HCT116 (cell line): ENCODE data around the gene KRTAP16-1. TPM values are rescaled to one million over a fixed set of nuclear protein-coding genes. Genes with fewer than 3 reads are reported as not detected.

Experiments used
- ATAC-seq: fragments of 200-7000 bp; cut with Tn5 transposase; 2 replicates; pipeline ENCODE4 v1.9.1; 2020; ENCODE audit warnings: mild to moderate bottlenecking, moderate library complexity
- BruUV-seq: library from RNA; stranded (reverse); fragments of 400-500 nt; replicated peaks from 2 replicates; lab custom pipeline; 2021; lab: Mats Ljungman, UMichigan
- CTCF ChIA-PET: fragments of 300-600 bp; sonication (Branson Sonifier 250); formaldehyde crosslinking; loops from one replicate; lab custom pipeline; 2021; ENCODE audit warnings: antibody characterized with exemption; lab: Charles Lee
- POLR2A ChIA-PET: fragments of 300-600, 350-600 bp; sonication (Branson Sonifier 250); formaldehyde crosslinking; loops from one replicate; lab custom pipeline; 2021; ENCODE audit warnings: antibody characterized with exemption; lab: Charles Lee
- RAD21 ChIA-PET, 2 experiments: fragments of 300-600 bp; sonication (Branson Sonifier 250); formaldehyde crosslinking; loops; one replicate each; lab custom pipeline; 2023; ENCODE audit warnings: low total read pairs in 2 of 2; ENCODE audit not compliant: uncharacterized antibody in 2 of 2, unreplicated experiment in 2 of 2, low non-redundant PET in 1 of 2; lab: Charles Lee
- DNase-seq: peaks from one replicate; pipeline ENCODE4 v3.0.0-alpha.2; 2010; ENCODE audit warnings: low read depth, low spot score
- H2AFZ ChIP-seq: fragments of 200-600 bp; shearing (Covaris generic), sonication (generic); 2 replicates; pipeline ENCODE4 v1.6.1; 2017; ENCODE audit warnings: low read depth, mixed run types, mixed read lengths, antibody characterized with exemption, low read length; ENCODE audit not compliant: poor library complexity, severe bottlenecking
- H3K27ac ChIP-seq: 2 replicates; pipeline ENCODE4 v1.5.1; 2012; ENCODE audit warnings: low read depth, low read length
- H3K27me3 ChIP-seq: fragments of 200-600 bp; sonication (generic); 2 replicates; pipeline ENCODE4 v1.6.1; 2016; ENCODE audit warnings: mixed run types, low read length, mixed read lengths; ENCODE audit not compliant: insufficient read depth
- H3K36me3 ChIP-seq, 2 experiments: fragments of 200-500 bp in 1 of 2; fragments of 200-600 bp in 1 of 2; sonication (Bioruptor generic) in 1 of 2; sonication (generic) in 1 of 2; 2 replicates each; pipeline versions ENCODE4 v1.5.1 to v1.6.1; 2014 to 2016; ENCODE audit warnings: low read length in 2 of 2, inconsistent platforms in 1 of 2, mixed read lengths in 1 of 2, mixed run types in 1 of 2; ENCODE audit not compliant: insufficient read depth in 2 of 2, control insufficient read depth in 1 of 2
- H3K4me1 ChIP-seq, 2 experiments: fragments of 200-600 bp in 1 of 2; sonication (generic) in 1 of 2; 2 replicates each; pipeline versions ENCODE4 v1.5.1 to v1.6.1; 2012 to 2017; ENCODE audit warnings: low read length in 2 of 2, inconsistent platforms in 1 of 2, mild to moderate bottlenecking in 1 of 2, mixed read lengths in 1 of 2, mixed run types in 1 of 2, moderate library complexity in 1 of 2; ENCODE audit not compliant: insufficient read depth in 2 of 2, control insufficient read depth in 1 of 2
- H3K4me2 ChIP-seq: fragments of 200-600 bp; sonication (generic); 2 replicates; pipeline ENCODE4 v1.6.1; 2017; ENCODE audit warnings: mixed run types, low read length, mixed read lengths
- H3K4me3 ChIP-seq, 2 experiments: fragments of 200-600 bp in 1 of 2; sonication (generic) in 1 of 2; replicated peaks in 1 of 2; 2 replicates each; pipeline ENCODE4 v1.5.1; 2011 to 2016; ENCODE audit warnings: low read length in 2 of 2, control low read depth in 1 of 2, low read depth in 1 of 2, mild to moderate bottlenecking in 1 of 2, mixed read lengths in 1 of 2, mixed run types in 1 of 2
- H3K79me2 ChIP-seq: fragments of 200-600 bp; sonication (generic); 2 replicates; pipeline ENCODE4 v1.6.1; 2017; ENCODE audit warnings: mild to moderate bottlenecking, mixed run types, low read length, moderate library complexity, mixed read lengths; ENCODE audit not compliant: insufficient read depth
- H3K9ac ChIP-seq: fragments of 200-600 bp; sonication (generic); 2 replicates; pipeline ENCODE4 v1.6.1; 2016; ENCODE audit warnings: low read length, mixed read lengths
- H3K9me2 ChIP-seq: fragments of 200-600 bp; sonication (generic), shearing (Covaris generic); 2 replicates; pipeline ENCODE4 v1.6.1; 2017; ENCODE audit warnings: mixed run types, mild to moderate bottlenecking, moderate library complexity; ENCODE audit not compliant: insufficient read depth
- H3K9me3 ChIP-seq, 2 experiments: fragments of 200-500 bp in 1 of 2; fragments of 200-600 bp in 1 of 2; sonication (Bioruptor generic) in 1 of 2; sonication (generic) in 1 of 2; 2 replicates each; pipeline ENCODE4 v1.6.1; 2014 to 2017; ENCODE audit warnings: low read length in 2 of 2, mixed read lengths in 2 of 2, inconsistent platforms in 1 of 2, low read depth in 1 of 2, mild to moderate bottlenecking in 1 of 2, mixed run types in 1 of 2, moderate library complexity in 1 of 2; ENCODE audit not compliant: control insufficient read depth in 1 of 2, insufficient read depth in 1 of 2
- H4K20me1 ChIP-seq: fragments of 200-600 bp; sonication (generic), shearing (Covaris generic); 2 replicates; pipeline ENCODE4 v1.6.1; 2017; ENCODE audit warnings: mixed run types, mild to moderate bottlenecking, moderate library complexity; ENCODE audit not compliant: insufficient read depth
- CEBPB ChIP-seq: IDR thresholded peaks from 2 replicates; pipeline ENCODE4 v1.6.1; 2012; ENCODE audit warnings: low read depth
- EGR1 ChIP-seq: IDR thresholded peaks from 2 replicates; pipeline ENCODE4 v1.6.1; 2012; ENCODE audit warnings: low read depth
- ELF1 ChIP-seq: IDR thresholded peaks from 2 replicates; pipeline ENCODE4 v1.6.1; 2012; ENCODE audit warnings: low read depth, borderline replicate concordance
- EZH2 ChIP-seq: fragments of 200-600 bp; sonication (generic); IDR thresholded peaks from 2 replicates; pipeline ENCODE4 v1.6.1; 2017; ENCODE audit warnings: antibody characterized with exemption, mixed run types
- EZH2phosphoT487 ChIP-seq: fragments of 200-600 bp; IDR thresholded peaks from 2 replicates; pipeline ENCODE4 v1.6.1; 2018; ENCODE audit warnings: antibody characterized with exemption, borderline replicate concordance
- JUND ChIP-seq: IDR thresholded peaks from 2 replicates; pipeline ENCODE4 v1.6.1; 2012
- POLR2A ChIP-seq: IDR thresholded peaks from 2 replicates; pipeline ENCODE4 v1.7.0; 2011; ENCODE audit warnings: borderline replicate concordance; ENCODE audit not compliant: insufficient read depth, insufficient read length; ENCODE audit errors: extremely low read depth
- POLR2AphosphoS5 ChIP-seq: IDR thresholded peaks from 2 replicates; pipeline ENCODE4 v1.6.1; 2011; ENCODE audit warnings: mild to moderate bottlenecking, low read depth, low read length, moderate library complexity
- RAD21 ChIP-seq: IDR thresholded peaks from 2 replicates; pipeline ENCODE4 v1.6.1; 2012; ENCODE audit warnings: low read depth, mild to moderate bottlenecking
- SIN3A ChIP-seq: IDR thresholded peaks from 2 replicates; pipeline ENCODE4 v1.6.1; 2012; ENCODE audit warnings: low read depth
- SRF ChIP-seq: IDR thresholded peaks from 2 replicates; pipeline ENCODE4 v1.6.1; 2012; ENCODE audit warnings: low read depth
- TCF7L2 ChIP-seq: IDR thresholded peaks from 2 replicates; pipeline ENCODE4 v1.7.0; 2011; ENCODE audit warnings: borderline replicate concordance, inconsistent platforms; ENCODE audit not compliant: insufficient read depth, insufficient read length; ENCODE audit errors: extremely low read depth
- ZFX ChIP-seq: fragments of 450-650 bp; IDR thresholded peaks from 2 replicates; pipeline ENCODE4 v1.6.1; 2017
- ZNF274 ChIP-seq: fragments of 200-500 bp; sonication (Bioruptor generic); IDR thresholded peaks from 2 replicates; pipeline ENCODE4 v1.6.1; 2014; ENCODE audit warnings: mild to moderate bottlenecking, low read depth, low read length, inconsistent platforms
- intact Hi-C: fragments of 100-400 bp; cut with micrococcal nuclease; formaldehyde crosslinking; loops from 2 replicates; pipeline ENCODE4 v1.10.0; 2022
- total RNA-seq: library from RNA; stranded (reverse); gene quantifications from one replicate; pipeline ENCODE4 v1.2.1, GENCODE V29; 2021; ENCODE audit not compliant: unreplicated experiment
- TF ChIP-seq, protein P1 (sequence below): IDR thresholded peaks from 2 replicates; pipeline ENCODE4 v1.6.1; 2012
- TF ChIP-seq, protein P2 (sequence below): IDR thresholded peaks from 2 replicates; pipeline ENCODE4 v1.6.1; 2012; ENCODE audit warnings: low read depth

The KRTAP16-1 gene
- total RNA-seq, 1 experiment from 2014 or later, result not detected

DNA sequence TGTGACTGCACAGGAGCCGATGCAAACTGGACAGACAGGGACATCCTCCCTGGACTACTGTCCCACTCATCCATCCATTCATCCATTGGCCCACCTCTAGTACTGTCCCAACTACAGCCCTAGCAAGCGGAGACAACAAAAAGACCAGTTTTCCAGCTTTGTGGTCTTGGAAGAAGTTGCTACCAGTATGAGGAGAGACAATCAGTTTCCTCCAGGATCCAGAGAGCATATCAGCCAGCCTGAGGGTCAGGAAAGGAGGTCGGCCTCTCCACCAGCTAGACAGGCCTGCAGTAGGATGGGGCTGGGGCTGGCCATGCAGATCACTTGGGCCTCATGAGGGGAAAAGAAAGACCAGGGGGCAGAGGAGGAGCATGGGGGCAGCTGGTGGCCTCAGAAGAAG is 24.7 kb upstream of the KRTAP16-1 start:
- no TSS peak for BruUV-seq

More for the DNA sequence above, 24.7 kb upstream of the KRTAP16-1 start:
- Histone ChIP-seq H3K36me3 (no peaks in the 10 kb centered on the region), H3K4me1 (peaks cover 3 to 25% of the 10 kb centered on the region in 2 experiments; a peak in 3 of 4 replicates), H3K9ac (no peak overlapping the region), H4K20me1 (no peaks in the 10 kb centered on the region), H3K4me2 (no peak overlapping the region), H3K4me3 (no peak overlapping the region), H3K9me2 (no peaks in the 10 kb centered on the region), H3K9me3 (peaks cover 0 to 4% of the 10 kb centered on the region in 2 experiments; a peak in 1 of 4 replicates), H3K27ac (no peak overlapping the region), H2AFZ (no peak overlapping the region), H3K79me2 (no peaks in the 10 kb centered on the region), H3K27me3 (no peaks in the 10 kb centered on the region)
- ATAC-seq (no peak), DNase-seq (no peak)
- no peak for TF ChIP-seq CEBPB
- TF ChIP-seq, protein P1, sequence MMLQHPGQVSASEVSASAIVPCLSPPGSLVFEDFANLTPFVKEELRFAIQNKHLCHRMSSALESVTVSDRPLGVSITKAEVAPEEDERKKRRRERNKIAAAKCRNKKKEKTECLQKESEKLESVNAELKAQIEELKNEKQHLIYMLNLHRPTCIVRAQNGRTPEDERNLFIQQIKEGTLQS, result no peak
- no peak for TF ChIP-seq POLR2A
- no peak for TF ChIP-seq JUND
- TF ChIP-seq ELF1, result no peak
- no peak for TF ChIP-seq SRF
- TF ChIP-seq EGR1, result no peak
- no peak for TF ChIP-seq ZNF274
- no peak for TF ChIP-seq RAD21
- no peak for TF ChIP-seq POLR2AphosphoS5
- TF ChIP-seq EZH2phosphoT487, result no peak
- no peak for TF ChIP-seq EZH2
- TF ChIP-seq SIN3A, result no peak
- TF ChIP-seq, protein P2, sequence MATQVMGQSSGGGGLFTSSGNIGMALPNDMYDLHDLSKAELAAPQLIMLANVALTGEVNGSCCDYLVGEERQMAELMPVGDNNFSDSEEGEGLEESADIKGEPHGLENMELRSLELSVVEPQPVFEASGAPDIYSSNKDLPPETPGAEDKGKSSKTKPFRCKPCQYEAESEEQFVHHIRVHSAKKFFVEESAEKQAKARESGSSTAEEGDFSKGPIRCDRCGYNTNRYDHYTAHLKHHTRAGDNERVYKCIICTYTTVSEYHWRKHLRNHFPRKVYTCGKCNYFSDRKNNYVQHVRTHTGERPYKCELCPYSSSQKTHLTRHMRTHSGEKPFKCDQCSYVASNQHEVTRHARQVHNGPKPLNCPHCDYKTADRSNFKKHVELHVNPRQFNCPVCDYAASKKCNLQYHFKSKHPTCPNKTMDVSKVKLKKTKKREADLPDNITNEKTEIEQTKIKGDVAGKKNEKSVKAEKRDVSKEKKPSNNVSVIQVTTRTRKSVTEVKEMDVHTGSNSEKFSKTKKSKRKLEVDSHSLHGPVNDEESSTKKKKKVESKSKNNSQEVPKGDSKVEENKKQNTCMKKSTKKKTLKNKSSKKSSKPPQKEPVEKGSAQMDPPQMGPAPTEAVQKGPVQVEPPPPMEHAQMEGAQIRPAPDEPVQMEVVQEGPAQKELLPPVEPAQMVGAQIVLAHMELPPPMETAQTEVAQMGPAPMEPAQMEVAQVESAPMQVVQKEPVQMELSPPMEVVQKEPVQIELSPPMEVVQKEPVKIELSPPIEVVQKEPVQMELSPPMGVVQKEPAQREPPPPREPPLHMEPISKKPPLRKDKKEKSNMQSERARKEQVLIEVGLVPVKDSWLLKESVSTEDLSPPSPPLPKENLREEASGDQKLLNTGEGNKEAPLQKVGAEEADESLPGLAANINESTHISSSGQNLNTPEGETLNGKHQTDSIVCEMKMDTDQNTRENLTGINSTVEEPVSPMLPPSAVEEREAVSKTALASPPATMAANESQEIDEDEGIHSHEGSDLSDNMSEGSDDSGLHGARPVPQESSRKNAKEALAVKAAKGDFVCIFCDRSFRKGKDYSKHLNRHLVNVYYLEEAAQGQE, result no peak
- TF ChIP-seq TCF7L2, result no peak
- no peak for TF ChIP-seq ZFX
- ChIA-PET POLR2A (no interaction called here), RAD21 (no interaction called here), CTCF (interaction anchor here (0.9 kb wide), 1 partner anchor 10 kb away, joined by 3 read pairs; no protein-coding TSS in a partner anchor)
- intact Hi-C loops, result no loop called here
